Lung (tissue), 12 donors: Measurements from ENCODE around the gene CNDP2. TPM values are rescaled to one million over a fixed set of nuclear protein-coding genes. Genes with fewer than 3 reads are reported as not detected.
"Not testable (repeated sequence)": the region's sequence is repeated elsewhere in the genome, so short reads cannot be mapped to it uniquely, and the experiment has no call there.

ENCODE experiments used
- ATAC-seq: fragments of 200-7000 bp; cut with Tn5 transposase; one replicate; pipeline ENCODE4 v1.9.1; 2020; ENCODE audit warnings: moderate number of reproducible peaks; ENCODE audit not compliant: insufficient read depth, low FRiP score
- DNase-seq, 3 donors: peaks; one replicate each; pipeline ENCODE4 v3.0.0-alpha.2; 2013 to 2017
- H3K27ac ChIP-seq, 2 donors: one replicate each; pipeline ENCODE4 v1.5.1; 2013; ENCODE audit warnings: mild to moderate bottlenecking in 2 of 2, moderate library complexity in 2 of 2, control low read depth in 1 of 2, inconsistent platforms in 1 of 2, low read depth in 1 of 2, low read length in 1 of 2
- H3K27me3 ChIP-seq, 3 donors: one replicate each; pipeline ENCODE4 v1.5.1; 2013; ENCODE audit warnings: low read length in 2 of 3; ENCODE audit not compliant: control insufficient read depth in 3 of 3, insufficient read depth in 3 of 3
- H3K36me3 ChIP-seq, 4 donors: one replicate each; pipeline ENCODE4 v1.5.1; 2013; ENCODE audit warnings: low read length in 4 of 4, mild to moderate bottlenecking in 1 of 4, moderate library complexity in 1 of 4; ENCODE audit not compliant: control insufficient read depth in 4 of 4, insufficient read depth in 4 of 4
- H3K4me1 ChIP-seq, 5 donors: one replicate each; pipeline ENCODE4 v1.5.1; 2013; ENCODE audit warnings: low read length in 5 of 5, mild to moderate bottlenecking in 2 of 5, moderate library complexity in 1 of 5; ENCODE audit not compliant: control insufficient read depth in 5 of 5, insufficient read depth in 5 of 5
- H3K4me3 ChIP-seq: one replicate; pipeline ENCODE4 v1.5.1; 2013; ENCODE audit warnings: mild to moderate bottlenecking, control low read depth, moderate library complexity
- H3K9ac ChIP-seq, 2 donors: one replicate each; pipeline ENCODE4 v1.5.1; 2013; ENCODE audit warnings: low read length in 2 of 2, control low read depth in 1 of 2; ENCODE audit not compliant: insufficient read depth in 1 of 2
- H3K9me3 ChIP-seq, 4 donors: one replicate each; pipeline ENCODE4 v1.5.1; 2013; ENCODE audit warnings: low read length in 3 of 4, mild to moderate bottlenecking in 1 of 4, moderate library complexity in 1 of 4; ENCODE audit not compliant: control insufficient read depth in 4 of 4, insufficient read depth in 3 of 4
- WGBS, 2 donors: extraction: QIAGEN DNeasy Blood & Tissue Kit; methylation state at CpG; one replicate each; pipeline ENCODE4 v1.1.7; 2013; 5-methylcytosine and 5-hydroxymethylcytosine counted together
- polyA plus RNA-seq, 2 donors: library from polyadenylated mRNA; stranded (reverse); fragments of 200-250 nt; gene quantifications; one replicate each; pipeline ENCODE4 v1.2.1, GENCODE V29; 2013
- total RNA-seq, 2 donors: library from RNA; depleted of rRNA in 1 of 2; stranded (reverse); fragments of >200 nt in 1 of 2; gene quantifications; one replicate each; pipeline ENCODE4 v1.2.1, GENCODE V29; 2014 to 2021
- TF ChIP-seq, protein P1 (sequence below): IDR thresholded peaks from 2 replicates; pipeline ENCODE4 v1.5.1; 2012; ENCODE audit warnings: mild to moderate bottlenecking; ENCODE audit errors: control extremely low read depth, extremely low read depth
- donor health status: control.
- donor health status: control.
- donor health status: Bipolar disorder and iron deficiency.
- donor health status: healthy.
- donor health status: DM: yes; HTN: yes; CAD: no.

CNDP2 gene
- total and polyA plus RNA-seq, 4 donors: 152 to 311 (median 191) TPM

DNA sequence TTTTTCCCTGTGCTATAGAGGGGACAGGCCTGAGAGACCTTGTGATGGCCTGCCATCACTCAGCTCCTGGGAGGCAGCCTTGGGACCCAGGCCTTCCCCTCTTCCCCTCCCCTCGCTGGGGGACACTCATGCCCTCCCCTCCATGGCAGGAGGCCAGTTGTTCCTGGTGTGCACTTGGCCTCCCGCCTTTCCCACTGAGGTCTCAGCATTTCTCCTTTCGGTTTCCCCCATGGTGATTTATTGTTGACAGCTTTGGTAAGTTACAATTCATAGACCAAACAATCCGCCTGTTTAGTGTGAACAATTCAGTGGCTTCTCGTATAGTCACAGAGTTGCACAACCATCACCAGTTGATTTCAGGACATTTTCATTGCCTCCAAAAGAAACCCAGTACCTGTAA is 27.9 kb downstream of the CNDP2 start:
- 9 to 27% methylated on average over 5 of the region's 5 CpGs for WGBS, 2 donors
- Histone ChIP-seq H3K36me3 (peaks cover 3 to 23% (median 15%) of the 10 kb centered on the region in 4 donors), H3K27ac (peak overlapping the region in 1 of 2 donors; percentile 14), H3K4me1 (peaks cover 0 to 4% (median 0%) of the 10 kb centered on the region in 5 donors), H3K9ac (no peak overlapping the region), H3K27me3 (no peaks in the 10 kb centered on the region), H3K4me3 (no peak overlapping the region), H3K9me3 (peaks cover 0 to 2% (median 0%) of the 10 kb centered on the region in 4 donors)
- no peak for ATAC-seq
- peak in 1 of 3 donors; percentile 50 for DNase-seq
- TF ChIP-seq, protein P1, sequence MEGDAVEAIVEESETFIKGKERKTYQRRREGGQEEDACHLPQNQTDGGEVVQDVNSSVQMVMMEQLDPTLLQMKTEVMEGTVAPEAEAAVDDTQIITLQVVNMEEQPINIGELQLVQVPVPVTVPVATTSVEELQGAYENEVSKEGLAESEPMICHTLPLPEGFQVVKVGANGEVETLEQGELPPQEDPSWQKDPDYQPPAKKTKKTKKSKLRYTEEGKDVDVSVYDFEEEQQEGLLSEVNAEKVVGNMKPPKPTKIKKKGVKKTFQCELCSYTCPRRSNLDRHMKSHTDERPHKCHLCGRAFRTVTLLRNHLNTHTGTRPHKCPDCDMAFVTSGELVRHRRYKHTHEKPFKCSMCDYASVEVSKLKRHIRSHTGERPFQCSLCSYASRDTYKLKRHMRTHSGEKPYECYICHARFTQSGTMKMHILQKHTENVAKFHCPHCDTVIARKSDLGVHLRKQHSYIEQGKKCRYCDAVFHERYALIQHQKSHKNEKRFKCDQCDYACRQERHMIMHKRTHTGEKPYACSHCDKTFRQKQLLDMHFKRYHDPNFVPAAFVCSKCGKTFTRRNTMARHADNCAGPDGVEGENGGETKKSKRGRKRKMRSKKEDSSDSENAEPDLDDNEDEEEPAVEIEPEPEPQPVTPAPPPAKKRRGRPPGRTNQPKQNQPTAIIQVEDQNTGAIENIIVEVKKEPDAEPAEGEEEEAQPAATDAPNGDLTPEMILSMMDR: no peak

DNA sequence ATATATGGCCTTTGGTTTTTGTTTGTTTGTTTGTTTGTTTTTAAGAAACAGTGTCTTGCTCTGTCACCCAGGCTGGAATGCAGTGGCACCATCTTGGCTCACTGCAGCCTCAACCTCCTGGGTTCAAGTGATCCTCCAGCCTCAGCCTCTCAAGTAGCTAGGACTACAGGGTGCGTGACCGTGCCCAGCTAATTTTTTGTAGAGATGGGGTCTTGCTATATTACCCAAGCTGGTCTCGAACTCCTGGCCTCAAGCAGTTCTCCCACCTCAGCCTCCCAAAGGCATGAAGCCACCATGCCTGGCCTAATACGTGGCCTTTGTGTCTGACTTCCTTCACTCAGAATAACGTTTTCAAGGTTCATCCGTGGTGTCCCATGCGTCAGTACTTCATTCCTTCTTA is 28.8 kb downstream of the CNDP2 start:
- H3K4me1 ChIP-seq, DNase-seq, H3K27ac ChIP-seq, ATAC-seq, H3K4me3 ChIP-seq, H3K9me3 ChIP-seq, H3K27me3 ChIP-seq, H3K9ac ChIP-seq: not testable (repeated sequence)
- H3K36me3 ChIP-seq: peaks cover 0 to 14% (median 8%) of the 10 kb centered on the region in 4 donors
- WGBS, 2 donors: 98% methylated on average over 7 of the region's 7 CpGs

DNA sequence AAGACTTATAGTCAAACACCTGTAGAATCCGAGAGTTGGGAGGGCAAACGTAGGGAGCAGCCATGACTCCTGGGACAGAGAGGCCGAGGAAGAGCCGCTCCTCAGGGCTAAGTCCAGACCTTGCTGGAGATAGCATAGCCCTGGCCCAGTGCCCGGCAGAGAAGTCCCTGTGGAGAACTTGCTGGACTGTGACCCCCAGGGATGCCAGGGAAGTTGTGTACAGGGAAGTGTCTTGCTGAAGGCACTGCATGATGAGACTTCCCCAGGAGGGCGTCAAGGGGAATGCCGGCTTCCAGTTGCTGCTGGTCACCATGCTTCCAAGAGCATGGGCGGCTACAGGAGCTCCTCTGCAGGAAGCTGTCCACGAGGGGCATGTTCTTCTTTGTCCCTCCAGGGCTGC is 29.6 kb downstream of the CNDP2 start:
- Histone ChIP-seq H3K27me3 (no peaks in the 10 kb centered on the region), H3K9ac (no peak overlapping the region), H3K27ac (no peak overlapping the region), H3K4me3 (no peak overlapping the region), H3K36me3 (peaks cover 0 to 7% (median 0%) of the 10 kb centered on the region in 4 donors), H3K9me3 (no peaks in the 10 kb centered on the region), H3K4me1 (peaks cover 0 to 4% (median 0%) of the 10 kb centered on the region in 5 donors)
- TF ChIP-seq, protein P1: no peak
- ATAC-seq (no peak), DNase-seq (no peak)
- WGBS, 2 donors: 93% methylated on average over 9 of the region's 9 CpGs

DNA sequence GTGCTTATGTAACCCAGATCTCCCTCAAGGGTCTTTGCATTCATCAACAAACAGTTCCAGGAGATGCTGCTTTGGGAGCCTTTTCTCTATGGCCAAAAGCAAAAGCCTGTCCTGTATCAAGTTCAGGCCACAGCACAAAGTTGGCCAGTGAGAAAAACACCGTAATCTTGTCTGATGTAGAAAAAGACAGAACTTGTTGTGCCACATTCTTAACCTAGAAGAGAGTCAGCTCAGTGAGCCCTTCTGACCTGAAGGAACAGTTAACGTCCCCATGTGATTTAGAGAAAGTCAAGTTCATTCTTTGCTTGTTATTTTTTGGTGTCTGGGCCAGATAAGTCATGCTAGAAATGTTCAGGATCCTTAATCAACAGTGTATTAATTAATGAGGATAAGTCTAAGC is 30.3 kb downstream of the CNDP2 start:
- Histone ChIP-seq H3K27ac (no peak overlapping the region), H3K27me3 (no peaks in the 10 kb centered on the region), H3K4me3 (no peak overlapping the region), H3K9me3 (no peaks in the 10 kb centered on the region), H3K36me3 (peaks cover 0 to 5% (median 0%) of the 10 kb centered on the region in 4 donors), H3K4me1 (peaks cover 0 to 4% (median 0%) of the 10 kb centered on the region in 5 donors), H3K9ac (no peak overlapping the region)
- WGBS, 2 donors: 72 to 80% methylated on average over 2 of the region's 2 CpGs
- ATAC-seq (no peak), DNase-seq (peak in 1 of 3 donors; percentile 49)
- TF ChIP-seq, protein P1: no peak
